ENCODE data around the gene CDY2A. TPM values are rescaled to one million over a fixed set of nuclear protein-coding genes. Genes with fewer than 3 reads are reported as not detected.
"Not testable (repeated sequence)": the region's sequence is repeated elsewhere in the genome, so short reads cannot be mapped to it uniquely, and the experiment has no call there.

The CDY2A gene
- total and polyA plus RNA-seq, 2 donors = not detected

- no CpG with 5 or more reads among the region's 10 CpGs for WGBS
- not testable (repeated sequence) for H3K4me3 ChIP-seq (ENCODE audit: low read length in 2 of 2); H3K36me3 ChIP-seq (ENCODE audit: control insufficient read depth in 2 of 2, insufficient read depth in 2 of 2, low read length in 1 of 2); H3K9me3 ChIP-seq (ENCODE audit: control insufficient read depth in 2 of 2, insufficient read depth in 1 of 2, low read length in 1 of 2); H3K27ac ChIP-seq (ENCODE audit: low read depth in 1 of 2, low read length in 1 of 2); H3K27me3 ChIP-seq (ENCODE audit: control insufficient read depth in 2 of 2, insufficient read depth in 1 of 2, low read length in 1 of 2); H3K4me1 ChIP-seq (ENCODE audit: control insufficient read depth in 2 of 2, insufficient read depth in 2 of 2, low read length in 2 of 2); DNase-seq (ENCODE audit: low read depth in 6 of 9, low spot score in 9 of 9)
These were observed 22.8 kb downstream of the CDY2A start for GRCh38 chrY:18048149-18049040.

GRCh38 chrY:18049061-18049460 lies 23.5 kb downstream of the CDY2A start:
- not testable (repeated sequence) for H3K9me3 ChIP-seq (ENCODE audit: control insufficient read depth in 2 of 2, insufficient read depth in 1 of 2, low read length in 1 of 2); H3K4me3 ChIP-seq (ENCODE audit: low read length in 2 of 2); H3K4me1 ChIP-seq (ENCODE audit: control insufficient read depth in 2 of 2, insufficient read depth in 2 of 2, low read length in 2 of 2); H3K27ac ChIP-seq (ENCODE audit: low read depth in 1 of 2, low read length in 1 of 2); H3K36me3 ChIP-seq (ENCODE audit: control insufficient read depth in 2 of 2, insufficient read depth in 2 of 2, low read length in 1 of 2); H3K27me3 ChIP-seq (ENCODE audit: control insufficient read depth in 2 of 2, insufficient read depth in 1 of 2, low read length in 1 of 2); DNase-seq (ENCODE audit: low read depth in 6 of 9, low spot score in 9 of 9)
- no CpG with 5 or more reads among the region's 4 CpGs for WGBS

- not testable (repeated sequence) for DNase-seq (ENCODE audit: low read depth in 6 of 9, low spot score in 9 of 9); H3K4me3 ChIP-seq (ENCODE audit: low read length in 2 of 2); H3K36me3 ChIP-seq (ENCODE audit: control insufficient read depth in 2 of 2, insufficient read depth in 2 of 2, low read length in 1 of 2); H3K4me1 ChIP-seq (ENCODE audit: control insufficient read depth in 2 of 2, insufficient read depth in 2 of 2, low read length in 2 of 2); H3K9me3 ChIP-seq (ENCODE audit: control insufficient read depth in 2 of 2, insufficient read depth in 1 of 2, low read length in 1 of 2); H3K27ac ChIP-seq (ENCODE audit: low read depth in 1 of 2, low read length in 1 of 2); H3K27me3 ChIP-seq (ENCODE audit: control insufficient read depth in 2 of 2, insufficient read depth in 1 of 2, low read length in 1 of 2)
- WGBS = no CpG with 5 or more reads among the region's 3 CpGs
These were observed 30.9 kb downstream of the CDY2A start for GRCh38 chrY:18056473-18056872.

GRCh38 chrY:18073464-18073863 lies 47.9 kb downstream of the CDY2A start:
- DNase-seq (ENCODE audit: low read depth in 6 of 9, low spot score in 9 of 9); H3K4me1 ChIP-seq (ENCODE audit: control insufficient read depth in 2 of 2, insufficient read depth in 2 of 2, low read length in 2 of 2); H3K4me3 ChIP-seq (ENCODE audit: low read length in 2 of 2); H3K27me3 ChIP-seq (ENCODE audit: control insufficient read depth in 2 of 2, insufficient read depth in 1 of 2, low read length in 1 of 2); H3K36me3 ChIP-seq (ENCODE audit: control insufficient read depth in 2 of 2, insufficient read depth in 2 of 2, low read length in 1 of 2); H3K27ac ChIP-seq (ENCODE audit: low read depth in 1 of 2, low read length in 1 of 2); H3K9me3 ChIP-seq (ENCODE audit: control insufficient read depth in 2 of 2, insufficient read depth in 1 of 2, low read length in 1 of 2): not testable (repeated sequence)
- no CpG with 5 or more reads among the region's 12 CpGs for WGBS

Other genes starting within 250 kb of the CDY2A start
- gene CDY2B, start 145.6 kb upstream of the CDY2A start, total RNA-seq = not detected
- gene CDY2B, start 145.6 kb upstream of the CDY2A start, polyA plus RNA-seq = not detected